Loucy (cell line): ENCODE results near the gene MYH16.
"Not testable (repeated sequence)": the region's sequence is repeated elsewhere in the genome, so short reads cannot be mapped to it uniquely, and the experiment has no call there.

ENCODE experiments used
- H2AFZ ChIP-seq: fragments of 200-600 bp; sonication (generic); 2 replicates; pipeline ENCODE4 v1.6.0; 2016; ENCODE audit warnings: antibody characterized with exemption, mild to moderate bottlenecking, low read length, moderate library complexity
- H3F3A ChIP-seq: fragments of 200-600 bp; 2 replicates; pipeline ENCODE4 v1.6.0; 2016; ENCODE audit warnings: antibody characterized with exemption, low read depth, mild to moderate bottlenecking
- H3K27me3 ChIP-seq: fragments of 200-600 bp; sonication (generic); 2 replicates; pipeline ENCODE4 v1.6.1; 2014; ENCODE audit warnings: low read length, mild to moderate bottlenecking; ENCODE audit not compliant: insufficient read depth, poor library complexity, severe bottlenecking
- H3K36me3 ChIP-seq: fragments of 200-600 bp; sonication (generic); 2 replicates; pipeline ENCODE4 v1.6.1; 2016; ENCODE audit warnings: low read length; ENCODE audit not compliant: insufficient read depth
- H3K4me1 ChIP-seq: fragments of 200-600 bp; sonication (generic); 2 replicates; pipeline ENCODE4 v1.5.1; 2014; ENCODE audit warnings: low read length, mild to moderate bottlenecking; ENCODE audit not compliant: insufficient read depth, poor library complexity, severe bottlenecking
- H3K4me2 ChIP-seq: fragments of 200-600 bp; sonication (generic); 2 replicates; pipeline ENCODE4 v1.6.0; 2014; ENCODE audit warnings: antibody characterized with exemption, low read length, low read depth, mild to moderate bottlenecking; ENCODE audit not compliant: poor library complexity, severe bottlenecking
- H3K4me3 ChIP-seq: fragments of 200-600 bp; sonication (generic); 2 replicates; pipeline ENCODE4 v1.5.1; 2014; ENCODE audit warnings: low read length, mild to moderate bottlenecking, mixed read lengths; ENCODE audit not compliant: poor library complexity, severe bottlenecking
- H3K79me2 ChIP-seq: fragments of 200-600 bp; sonication (generic); 2 replicates; pipeline ENCODE4 v1.6.1; 2014; ENCODE audit warnings: low read length; ENCODE audit not compliant: insufficient read depth
- H3K9ac ChIP-seq: fragments of 200-600 bp; sonication (generic); 2 replicates; pipeline ENCODE4 v1.6.0; 2014; ENCODE audit warnings: mild to moderate bottlenecking, low read depth, low read length, moderate library complexity; ENCODE audit not compliant: poor library complexity, severe bottlenecking
- H3K9me2 ChIP-seq: fragments of 200-600 bp; sonication (generic); replicated peaks from 2 replicates; pipeline ENCODE4 v1.6.1; 2016; ENCODE audit warnings: low read depth, low read length, mixed read lengths
- H3K9me3 ChIP-seq: fragments of 200-600 bp; sonication (generic); 2 replicates; pipeline ENCODE4 v1.6.1; 2014; ENCODE audit warnings: mild to moderate bottlenecking, antibody characterized with exemption, low read length, low read depth; ENCODE audit not compliant: insufficient read depth
- H4K20me1 ChIP-seq: fragments of 200-600 bp; sonication (generic); 2 replicates; pipeline ENCODE4 v1.6.0; 2014; ENCODE audit warnings: antibody characterized with exemption, low read length, mild to moderate bottlenecking; ENCODE audit not compliant: insufficient read depth, poor library complexity, severe bottlenecking
- CTCF ChIP-seq: fragments of 200-600 bp; sonication (generic); conservative IDR thresholded peaks from 2 replicates; pipeline ENCODE4 v1.5.1; 2014; ENCODE audit warnings: mild to moderate bottlenecking, antibody characterized with exemption, low read length
- EZH2phosphoT487 ChIP-seq: fragments of 200-600 bp; IDR thresholded peaks from 2 replicates; pipeline ENCODE4 v1.6.1; 2018; ENCODE audit warnings: antibody characterized with exemption, mild to moderate bottlenecking, moderate library complexity, borderline replicate concordance

The MYH16 gene

GRCh38 chr7:99352247-99352646 lies 79.6 kb downstream of the MYH16 start:
- Histone ChIP-seq H3K4me2 (no peak overlapping the region), H3K9ac (no peak overlapping the region), H3K79me2 (no peaks in the 10 kb centered on the region), H3K9me2 (no peaks in the 10 kb centered on the region), H3K36me3 (peaks cover 70% of the 10 kb centered on the region; the same call in 1 of the 2 replicates), H3F3A (no peaks in the 10 kb centered on the region), H2AFZ (no peak overlapping the region), H3K9me3 (no peaks in the 10 kb centered on the region), H3K4me3 (no peak overlapping the region), H3K4me1 (no peaks in the 10 kb centered on the region), H4K20me1 (no peaks in the 10 kb centered on the region), H3K27me3 (no peaks in the 10 kb centered on the region)
- TF ChIP-seq EZH2phosphoT487 (no peak), CTCF (no peak)

GRCh38 chr7:99355098-99355497 lies 82.5 kb downstream of the MYH16 start:
- Histone ChIP-seq H2AFZ (no peak overlapping the region), H3K9me3 (no peaks in the 10 kb centered on the region), H3K27me3 (no peaks in the 10 kb centered on the region), H3K36me3 (peaks cover 74% of the 10 kb centered on the region; the same call in 1 of the 2 replicates), H3K4me3 (no peak overlapping the region), H3K79me2 (no peaks in the 10 kb centered on the region), H4K20me1 (no peaks in the 10 kb centered on the region), H3K9ac (no peak overlapping the region), H3K4me2 (no peak overlapping the region), H3F3A (no peaks in the 10 kb centered on the region), H3K4me1 (no peaks in the 10 kb centered on the region), H3K9me2 (no peaks in the 10 kb centered on the region)
- TF ChIP-seq EZH2phosphoT487 = no peak
- TF ChIP-seq CTCF = no peak

DNA sequence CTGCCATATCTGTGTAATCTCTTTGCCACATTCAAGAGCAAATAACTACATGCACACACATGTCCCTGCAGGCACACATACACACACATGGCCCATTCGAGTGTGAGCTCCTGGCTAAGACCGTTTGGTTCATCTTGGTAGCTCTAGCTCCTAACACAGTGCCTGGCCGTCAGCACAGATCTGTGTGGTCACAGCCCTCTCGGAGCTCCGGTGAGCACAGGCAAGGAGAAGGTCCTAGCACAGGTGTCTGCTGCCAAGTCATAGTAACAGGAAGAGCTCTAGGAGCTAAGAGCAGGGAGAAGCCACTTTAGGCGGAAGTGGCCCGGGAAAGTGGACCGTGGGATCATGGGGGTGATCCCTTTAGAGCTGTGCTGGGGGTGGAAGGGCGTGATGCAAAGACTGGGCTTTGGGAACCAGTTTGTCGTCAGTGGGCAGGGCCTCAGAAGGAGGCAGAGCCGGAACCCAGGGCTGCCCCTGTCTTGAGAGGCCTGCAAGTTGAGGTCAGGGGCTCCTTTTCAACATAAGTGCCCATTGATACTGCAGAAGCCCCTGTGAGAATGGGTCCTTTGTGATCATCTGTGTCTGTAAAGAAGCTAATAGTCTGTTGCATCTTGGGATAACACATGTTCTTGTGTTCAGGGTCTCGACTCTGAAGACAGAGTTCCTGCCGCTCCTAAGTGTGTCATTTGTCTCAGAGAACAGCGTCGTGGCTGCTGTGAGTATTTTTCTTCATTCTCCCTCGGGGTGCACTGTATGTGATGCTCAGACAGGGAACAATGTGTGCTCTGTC lies 85.3 kb downstream of the MYH16 start:
- no peaks in the 10 kb centered on the region for H3K27me3 ChIP-seq
- no peak for TF ChIP-seq CTCF
- TF ChIP-seq EZH2phosphoT487 = no peak

GRCh38 chr7:99358521-99358920 lies 85.9 kb downstream of the MYH16 start:
- H3K4me2 ChIP-seq, H3K9me2 ChIP-seq, H3K79me2 ChIP-seq, H3K9ac ChIP-seq, H3K4me1 ChIP-seq, H3F3A ChIP-seq, H4K20me1 ChIP-seq, H3K9me3 ChIP-seq, H3K4me3 ChIP-seq, H3K27me3 ChIP-seq, H2AFZ ChIP-seq: not testable (repeated sequence)
- H3K36me3 ChIP-seq = peaks cover 80% of the 10 kb centered on the region

More for the DNA sequence above, 85.3 kb downstream of the MYH16 start:
- Histone ChIP-seq H3K4me3 (no peak overlapping the region), H3K36me3 (peaks cover 75% of the 10 kb centered on the region), H3K4me1 (no peaks in the 10 kb centered on the region), H4K20me1 (no peaks in the 10 kb centered on the region), H2AFZ (no peak overlapping the region), H3K9me2 (no peaks in the 10 kb centered on the region), H3F3A (no peaks in the 10 kb centered on the region), H3K4me2 (no peak overlapping the region), H3K9me3 (no peaks in the 10 kb centered on the region), H3K79me2 (no peaks in the 10 kb centered on the region), H3K9ac (no peak overlapping the region)
